Measurements from ENCODE around the gene THOC3.
"Not testable (repeated sequence)": the region's sequence is repeated elsewhere in the genome, so short reads cannot be mapped to it uniquely, and the experiment has no call there.

The THOC3 gene

DNA sequence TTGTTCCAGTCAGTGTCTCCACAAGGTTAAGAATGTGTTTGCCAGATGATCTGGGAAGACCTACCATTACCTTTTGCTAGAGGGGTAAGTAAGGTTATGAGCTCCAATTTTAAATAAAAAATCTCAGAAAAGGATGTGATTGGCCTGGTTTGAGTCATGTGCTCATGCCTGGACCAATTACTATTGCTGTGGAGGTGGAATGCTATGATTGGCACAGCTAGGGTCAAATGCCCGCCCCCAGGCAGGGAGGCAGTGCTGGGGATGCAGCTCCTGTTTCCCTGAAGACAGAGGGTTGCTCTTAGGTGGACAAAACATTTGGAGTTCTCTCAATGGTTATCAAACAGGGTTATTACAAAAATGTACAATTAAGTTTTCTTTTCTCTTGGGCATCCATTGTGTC, 29.6 kb downstream of the THOC3 start:
- not testable (repeated sequence) for DNase-seq

DNA sequence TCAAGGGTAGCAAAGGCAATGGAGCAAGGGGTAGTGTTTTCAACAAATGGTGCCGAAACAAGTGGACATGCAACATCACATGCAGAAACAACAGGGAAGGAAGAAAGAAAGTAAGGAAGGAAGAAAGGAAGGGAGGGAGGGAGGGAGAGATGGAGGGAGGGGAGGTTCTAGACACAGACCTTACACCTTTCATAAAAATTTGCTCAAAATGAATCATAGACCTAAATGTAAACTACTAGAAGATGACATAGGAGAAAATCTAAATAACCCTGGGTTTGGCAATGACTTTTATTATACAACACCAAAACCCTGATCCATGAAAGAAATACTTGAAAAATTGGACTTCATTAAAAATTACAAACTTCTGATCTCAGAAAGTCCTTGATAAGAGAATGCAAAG, 39.4 kb downstream of the THOC3 start:
- DNase-seq = not testable (repeated sequence)

DNA sequence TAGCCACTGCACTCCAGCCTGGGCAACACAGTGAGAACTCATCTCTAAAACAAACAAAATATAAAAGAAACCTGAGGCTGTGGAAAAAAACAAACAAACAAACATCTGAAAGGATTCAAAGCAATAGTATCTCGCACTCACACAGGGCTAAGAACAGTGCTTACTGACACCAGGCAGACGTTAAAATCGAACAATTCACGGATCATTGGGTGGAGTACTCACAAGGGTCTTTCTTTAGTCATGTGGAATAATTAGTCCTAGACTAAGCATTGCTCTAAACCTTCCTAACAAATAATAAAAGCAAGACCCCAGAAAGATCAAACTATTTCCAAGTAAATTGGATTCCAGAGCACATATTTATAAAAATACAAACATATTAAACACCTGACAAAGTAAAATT, 43.0 kb downstream of the THOC3 start:
- DNase-seq = not testable (repeated sequence)

DNA sequence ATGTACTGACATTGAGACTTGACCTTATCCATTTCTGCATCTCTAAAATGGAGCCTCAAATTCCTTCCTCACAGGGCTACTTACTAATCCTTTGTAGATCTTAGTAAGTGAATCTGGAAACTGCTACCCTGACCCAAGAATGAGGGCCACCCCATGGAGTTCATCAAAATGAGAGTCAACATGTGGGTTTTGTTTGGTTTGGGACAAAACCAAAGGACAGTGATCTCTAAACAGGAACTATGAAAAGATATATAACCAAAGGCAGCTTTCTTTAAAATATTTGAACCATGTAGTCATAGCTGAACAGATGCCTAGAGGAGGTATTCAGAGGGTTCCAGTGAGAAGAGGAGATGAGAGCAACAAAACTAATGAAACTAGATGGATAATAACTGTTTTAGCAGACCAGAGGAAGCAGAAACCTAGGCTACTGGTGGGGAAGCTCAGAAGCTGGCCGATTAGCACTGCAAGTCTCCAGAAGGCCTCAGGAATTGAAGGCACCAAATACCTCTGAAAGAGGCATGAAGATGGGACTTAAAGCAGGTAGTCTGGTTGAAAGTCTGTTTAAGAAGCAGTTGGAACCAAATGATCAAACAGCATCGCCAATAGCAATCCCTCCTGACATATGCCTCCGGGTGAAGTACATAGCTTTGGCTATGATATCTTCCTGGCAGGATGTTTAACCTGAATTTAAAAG, 45.8 kb downstream of the THOC3 start:
- no peak for DNase-seq

DNA sequence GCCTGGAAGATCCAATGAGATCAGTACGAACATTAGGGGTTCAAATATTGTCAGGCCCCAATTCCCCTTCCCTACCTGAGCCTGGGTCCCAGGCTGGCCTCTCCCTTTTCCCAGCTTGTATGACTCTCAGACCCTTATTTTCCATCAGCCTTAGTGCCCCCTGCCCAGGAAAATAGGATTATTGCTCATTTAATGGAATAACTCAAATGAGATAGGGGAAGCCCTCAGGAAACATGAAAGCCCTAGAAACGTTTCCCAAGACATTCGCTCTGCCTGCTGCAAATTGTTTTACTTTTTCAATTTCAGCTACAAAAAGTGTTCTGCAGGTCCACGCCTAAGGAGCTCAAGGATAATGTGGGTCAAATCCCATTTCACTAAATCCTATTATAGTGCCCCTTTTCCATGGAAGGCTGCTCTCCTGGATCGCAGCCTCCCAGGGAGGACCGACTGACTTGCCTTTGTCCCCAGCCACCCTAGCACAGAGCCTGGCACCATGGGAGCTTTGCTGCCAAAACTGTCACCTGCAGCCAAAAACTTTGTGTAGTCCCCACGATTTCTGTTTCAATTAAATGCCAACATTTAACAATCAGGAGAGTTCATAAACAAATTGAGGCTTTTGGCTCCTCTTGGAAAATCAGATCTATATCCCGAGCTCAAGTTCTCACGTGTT, 46.9 kb downstream of the THOC3 start:
- DNase-seq = no peak

DNA sequence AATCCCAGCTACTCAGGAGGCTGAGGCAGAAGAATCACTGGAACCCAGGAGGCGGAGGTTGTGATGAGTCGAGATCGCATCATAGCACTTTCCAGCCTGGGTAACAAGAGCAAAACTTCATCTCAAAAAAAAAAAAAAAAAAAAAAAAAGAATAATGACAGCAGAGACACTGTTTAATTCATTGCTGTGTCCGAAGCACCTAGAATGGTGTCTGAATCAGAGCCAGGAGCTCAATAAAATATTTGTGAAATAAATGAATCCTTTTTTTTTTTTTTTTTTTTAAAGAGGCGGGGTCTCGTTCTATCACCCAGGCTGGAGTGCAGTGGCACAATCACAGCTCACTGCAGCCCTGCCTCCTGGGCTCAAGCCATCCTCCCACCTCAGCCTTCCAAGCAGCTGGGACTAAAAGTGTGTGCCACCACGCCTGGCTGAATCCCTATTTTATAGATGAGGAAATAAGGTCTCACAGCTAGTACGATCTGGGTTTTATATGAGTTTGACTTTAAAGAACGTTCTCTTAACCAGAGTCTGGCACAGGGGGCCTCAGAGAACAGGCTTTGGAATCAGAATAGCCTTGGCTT, 47.8 kb downstream of the THOC3 start:
- no peak for DNase-seq

- not testable (repeated sequence) for DNase-seq
Observed at GRCh38 chr5:175915066-175916037, 52.8 kb downstream of the THOC3 start.

- DNase-seq = not testable (repeated sequence)
Observed at GRCh38 chr5:175913835-175914672, 54.1 kb downstream of the THOC3 start.

DNA sequence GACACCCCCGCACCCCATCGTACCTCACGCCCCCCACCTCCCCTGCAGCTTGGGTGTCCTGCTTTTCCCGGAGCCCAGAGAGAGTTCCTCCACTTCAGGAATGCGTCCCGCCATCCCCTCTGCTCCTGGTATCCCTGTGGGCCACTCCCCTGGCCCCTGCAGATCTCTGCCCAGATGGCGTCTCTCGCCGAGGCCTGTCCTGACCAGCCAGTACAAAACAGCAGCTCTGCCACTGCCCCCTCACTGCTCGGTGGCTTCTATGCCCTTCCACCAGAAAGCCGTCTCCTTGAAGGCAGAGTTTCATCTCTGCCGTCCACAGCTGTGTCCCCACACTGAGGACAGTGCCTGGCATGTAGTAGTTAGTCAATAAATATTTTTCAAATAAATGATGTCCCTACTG, 58.0 kb downstream of the THOC3 start:
- DNase-seq = not testable (repeated sequence)
